ENCODE data around the gene DPT. TPM values are rescaled to one million over a fixed set of nuclear protein-coding genes. Genes with fewer than 3 reads are reported as not detected.
"Not testable (repeated sequence)": the region's sequence is repeated elsewhere in the genome, so short reads cannot be mapped to it uniquely, and the experiment has no call there.

Gene DPT
- 10 to 100 TPM; 11.1 to 30.9 TPM for total RNA-seq
- long read RNA-seq, transcript DPT-201 (4 exons, 1,786 nt), result major isoform, 78 of 78 reads
- long read RNA-seq, partial matches to known transcripts, result 0 of 78 reads
- long read RNA-seq, other reads (novel, unspliced or antisense), result 0 of 78 reads

GRCh38 chr1:168728473-168729404, at the start of gene DPT:
Gene DPT (minus strand): TSS chr1:168729206. CDS start chr1:168729174, 32 bp downstream.
- DNase-seq (no peak), ATAC-seq (no peak)
- intact Hi-C loops (cut with DNase I, micrococcal nuclease), result no loop called here

GRCh38 chr1:168775366-168775765, 46.4 kb upstream of the DPT start:
- intact Hi-C loops (cut with DNase I, micrococcal nuclease), result no loop called here
- ATAC-seq, result no peak

GRCh38 chr1:168774241-168774640, 45.2 kb upstream of the DPT start:
- ATAC-seq, result no peak
- intact Hi-C loops (cut with DNase I, micrococcal nuclease), result no loop called here
- no peak for DNase-seq

More at GRCh38 chr1:168775366-168775765, 46.4 kb upstream of the DPT start:
- no peak for DNase-seq

- ATAC-seq (no peak), DNase-seq (no peak)
- intact Hi-C loops (cut with DNase I, micrococcal nuclease), result no loop called here
Measured at GRCh38 chr1:168772428-168773060, 43.5 kb upstream of the DPT start.

GRCh38 chr1:168771104-168771630, 42.2 kb upstream of the DPT start:
- intact Hi-C loops (cut with DNase I, micrococcal nuclease), result no loop called here
- ATAC-seq, result no peak

GRCh38 chr1:168769893-168770292, 40.9 kb upstream of the DPT start:
- DNase-seq; ATAC-seq; intact Hi-C loops (cut with DNase I, micrococcal nuclease): not testable (repeated sequence)

More at GRCh38 chr1:168771104-168771630, 42.2 kb upstream of the DPT start:
- no peak for DNase-seq

GRCh38 chr1:168767894-168768584, 39.0 kb upstream of the DPT start:
- intact Hi-C loops (cut with DNase I, micrococcal nuclease), result no loop called here
- ATAC-seq (no peak), DNase-seq (no peak)

- no peak for DNase-seq
- ATAC-seq, result no peak
- intact Hi-C loops (cut with DNase I, micrococcal nuclease), result no loop called here
Measured at GRCh38 chr1:168766568-168766967, 37.6 kb upstream of the DPT start.

GRCh38 chr1:168763031-168763430, 34.0 kb upstream of the DPT start:
- intact Hi-C loops (cut with DNase I, micrococcal nuclease), result no loop called here
- DNase-seq (no peak), ATAC-seq (no peak)

- DNase-seq, result no peak
- intact Hi-C loops (cut with DNase I, micrococcal nuclease), result no loop called here
- no peak for ATAC-seq
Measured at GRCh38 chr1:168762473-168762872, 33.5 kb upstream of the DPT start.

- DNase-seq, result no peak
- no peak for ATAC-seq
- intact Hi-C loops (cut with DNase I, micrococcal nuclease), result no loop called here
Measured at GRCh38 chr1:168760781-168761180, 31.8 kb upstream of the DPT start.

GRCh38 chr1:168760241-168760640, 31.2 kb upstream of the DPT start:
- ATAC-seq, result no peak
- intact Hi-C loops (cut with DNase I, micrococcal nuclease), result no loop called here
- no peak for DNase-seq

- intact Hi-C loops (cut with DNase I, micrococcal nuclease), result no loop called here
- ATAC-seq, result no peak
- DNase-seq, result no peak
Measured at GRCh38 chr1:168759077-168759476, 30.1 kb upstream of the DPT start.

GRCh38 chr1:168758503-168758902, 29.5 kb upstream of the DPT start:
- DNase-seq, result no peak
- intact Hi-C loops (cut with DNase I, micrococcal nuclease), result no loop called here
- no peak for ATAC-seq

GRCh38 chr1:168755800-168756418, 26.9 kb upstream of the DPT start:
- DNase-seq (no peak), ATAC-seq (peak; percentile 39)
- intact Hi-C loops (cut with DNase I, micrococcal nuclease), result no loop called here

- ATAC-seq, result peak; percentile 98
- peak in 1 of 2 donors; percentile 39 for DNase-seq
- intact Hi-C loops (cut with DNase I, micrococcal nuclease), result no loop called here
Measured at GRCh38 chr1:168752171-168752832, 23.3 kb upstream of the DPT start.

GRCh38 chr1:168751195-168751650, 22.2 kb upstream of the DPT start:
- ATAC-seq, result peak; percentile 48
- DNase-seq, result no peak
- intact Hi-C loops (cut with DNase I, micrococcal nuclease), result no loop called here

Measured in left colon (tissue), 2 donors.